Fibroblast of upper back skin (primary cell): ENCODE data around the gene NEMF.
"Not testable (repeated sequence)": the region's sequence is repeated elsewhere in the genome, so short reads cannot be mapped to it uniquely, and the experiment has no call there.

ENCODE experiments used
- DNase-seq: peaks from one replicate; pipeline ENCODE4 v3.0.0-alpha.2; 2013

NEMF gene

DNA sequence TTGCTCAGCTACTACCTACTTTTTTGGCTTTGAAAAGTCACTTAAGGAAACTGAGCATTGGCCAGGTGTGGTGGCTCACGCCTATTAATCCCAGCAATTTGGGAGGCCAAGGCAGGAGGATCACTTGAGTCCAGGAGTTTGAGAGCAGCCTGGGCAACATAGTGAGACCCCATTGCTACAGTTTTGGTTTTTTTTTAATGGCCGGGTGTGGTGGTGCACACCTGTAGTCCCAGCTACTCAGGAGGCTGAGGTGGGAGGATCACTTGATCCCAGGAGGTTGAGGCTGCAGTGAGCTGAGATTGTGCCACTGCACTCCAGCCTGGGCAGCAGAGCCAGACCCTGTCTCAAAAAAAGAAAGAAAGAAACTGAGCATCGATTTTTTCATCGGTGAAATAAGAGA, 116.9 kb downstream of the NEMF start:
- DNase-seq, result not testable (repeated sequence)

DNA sequence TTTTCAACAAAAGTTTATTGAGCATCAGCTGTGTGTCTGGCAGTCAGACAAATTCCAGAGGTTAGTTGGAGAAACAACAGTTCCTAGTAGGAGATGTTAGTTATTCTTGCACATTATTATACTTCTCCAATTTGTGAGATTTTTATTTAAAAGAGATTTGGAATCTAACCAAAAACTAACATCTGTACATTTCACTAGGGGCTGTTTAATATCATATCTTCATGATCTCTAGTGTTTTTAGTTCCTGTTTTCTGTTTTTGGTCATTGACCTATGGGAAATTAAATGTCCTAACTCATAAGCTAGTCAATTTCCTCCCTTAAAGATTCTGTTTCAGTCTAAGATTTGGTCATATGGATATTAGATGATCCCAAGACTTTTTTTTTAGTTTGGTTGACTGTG, 118.8 kb downstream of the NEMF start:
- DNase-seq, result no peak

DNA sequence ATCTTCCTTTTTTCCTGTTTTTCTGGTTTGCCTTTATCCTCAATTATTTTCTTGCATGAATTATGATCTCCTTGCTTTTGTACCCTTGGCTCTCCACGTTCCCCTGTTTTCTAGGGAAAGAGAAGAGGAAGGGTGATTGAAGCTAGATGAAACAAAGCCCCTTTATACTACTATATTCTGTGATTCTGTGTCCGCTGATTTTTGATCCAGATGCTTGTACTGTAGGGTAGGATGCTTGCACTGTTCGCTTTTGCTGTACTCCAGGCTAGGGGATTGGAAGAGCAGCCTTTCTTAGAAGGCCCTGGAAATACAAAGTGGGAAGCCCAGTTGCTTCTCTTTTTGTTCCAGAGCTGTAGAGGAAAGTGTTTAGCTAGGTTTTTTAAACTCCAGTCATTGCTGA, 119.7 kb downstream of the NEMF start:
- no peak for DNase-seq
